Activated CD8-positive, alpha-beta memory T cell treated with anti-CD3 and anti-CD28 coated beads, Interleukin-2, amount 50 U/mL, for 48 hours (primary cell): ENCODE data around the gene TAF1.
"Not testable (repeated sequence)": the region's sequence is repeated elsewhere in the genome, so short reads cannot be mapped to it uniquely, and the experiment has no call there.

ENCODE experiments used
- DNase-seq: peaks from one replicate; pipeline ENCODE4 v3.0.0-alpha.2; 2020

TAF1 gene

GRCh38 chrX:71432733-71433132 is 66.6 kb downstream of the TAF1 start:
- DNase-seq: no peak

DNA sequence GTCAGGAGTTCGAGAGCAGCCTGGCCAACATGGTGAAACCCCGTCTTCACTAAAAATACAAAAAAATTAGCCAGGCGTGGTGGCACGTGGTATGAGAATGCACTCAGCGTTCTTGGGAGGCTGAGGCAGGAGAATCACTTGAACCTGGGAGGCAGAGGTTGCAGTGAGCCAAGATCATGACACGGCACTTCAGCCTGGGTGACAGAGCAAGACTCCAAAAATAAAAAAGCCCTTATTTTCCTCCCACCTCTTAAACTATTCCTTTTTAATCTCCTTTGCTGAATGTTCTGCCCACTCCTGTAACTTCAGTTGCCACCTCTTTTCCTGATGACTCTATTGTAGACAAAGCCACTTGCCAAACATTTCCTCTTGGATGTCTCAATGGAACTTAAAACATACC is 72.6 kb downstream of the TAF1 start:
- no peak for DNase-seq

- no peak for DNase-seq
Observed at GRCh38 chrX:71439420-71439819, 73.3 kb downstream of the TAF1 start.

- DNase-seq: no peak
Observed at GRCh38 chrX:71439896-71440295, 73.7 kb downstream of the TAF1 start.

GRCh38 chrX:71440401-71440800 is 74.2 kb downstream of the TAF1 start:
- DNase-seq: no peak

- DNase-seq: not testable (repeated sequence)
Observed at GRCh38 chrX:71441809-71442208, 75.7 kb downstream of the TAF1 start.

GRCh38 chrX:71450433-71451106 is 84.4 kb downstream of the TAF1 start:
- no peak for DNase-seq

GRCh38 chrX:71451518-71451917 is 85.4 kb downstream of the TAF1 start:
- not testable (repeated sequence) for DNase-seq

DNA sequence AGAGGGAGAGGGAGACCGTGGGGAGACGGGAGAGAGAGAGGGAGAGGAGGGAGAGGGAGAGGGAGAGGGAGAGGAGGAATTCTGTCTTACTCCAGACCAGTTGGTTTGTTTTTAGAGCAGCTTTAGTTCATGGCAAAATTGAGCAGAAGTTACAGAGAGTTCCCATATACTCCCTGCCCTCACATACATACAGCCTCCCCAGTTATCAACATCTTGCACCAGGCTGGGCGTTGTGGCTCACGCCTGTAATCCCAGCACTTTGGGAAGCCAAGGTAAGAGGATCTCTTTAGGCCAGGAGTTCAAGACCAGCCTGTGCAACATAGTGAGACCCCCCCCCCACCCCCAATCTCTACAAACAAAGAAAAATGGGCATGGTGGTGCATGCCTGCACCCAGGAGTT is 86.9 kb downstream of the TAF1 start:
- no peak for DNase-seq

- no peak for DNase-seq
Observed at GRCh38 chrX:71454222-71454621, 88.1 kb downstream of the TAF1 start.

DNA sequence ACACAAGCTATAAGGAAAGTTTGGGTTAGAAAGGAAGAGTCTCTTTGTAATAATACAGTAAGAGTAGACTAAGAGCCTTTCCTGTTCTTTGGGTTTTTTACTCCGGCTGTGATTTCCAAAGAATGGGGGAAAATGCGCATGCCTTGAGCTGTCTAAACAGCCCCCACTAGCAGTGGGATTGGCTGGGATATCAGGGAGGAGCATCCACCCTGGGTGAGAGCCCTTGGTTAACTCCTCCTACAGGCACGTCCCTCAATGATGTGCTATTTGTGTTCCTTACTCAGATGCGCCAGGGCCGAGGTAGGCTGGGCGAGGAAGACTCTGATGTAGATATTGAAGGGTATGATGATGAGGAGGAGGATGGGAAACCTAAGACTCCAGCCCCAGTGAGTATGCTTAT is 92.7 kb downstream of the TAF1 start:
- DNase-seq: no peak

- DNase-seq: no peak
Observed at GRCh38 chrX:71464968-71465367, 98.8 kb downstream of the TAF1 start.

DNA sequence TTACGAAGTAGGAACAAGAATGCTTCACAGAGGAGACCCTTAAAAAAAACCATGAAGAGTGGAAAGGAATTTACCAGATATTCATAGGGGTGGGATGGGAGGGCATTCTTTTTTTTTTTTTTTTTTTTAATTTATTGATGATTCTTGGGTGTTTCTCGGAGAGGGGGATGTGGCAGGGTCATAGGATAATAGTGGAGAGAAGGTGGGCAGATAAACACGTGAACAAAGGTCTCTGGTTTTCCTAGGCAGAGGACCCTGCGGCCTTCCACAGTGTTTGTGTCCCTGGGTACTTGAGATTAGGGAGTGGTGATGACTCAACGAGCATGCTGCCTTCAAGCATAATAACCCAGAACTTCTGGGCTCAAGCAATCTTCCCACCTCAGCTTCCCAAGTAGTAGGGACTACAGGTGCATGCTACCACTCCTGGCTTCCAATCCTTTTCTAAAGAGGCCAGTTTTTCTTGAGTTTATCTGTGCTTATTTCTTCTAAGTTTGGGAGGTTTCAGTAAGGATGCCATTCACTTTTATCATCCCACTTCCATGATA is 100.9 kb downstream of the TAF1 start:
- no peak for DNase-seq

DNA sequence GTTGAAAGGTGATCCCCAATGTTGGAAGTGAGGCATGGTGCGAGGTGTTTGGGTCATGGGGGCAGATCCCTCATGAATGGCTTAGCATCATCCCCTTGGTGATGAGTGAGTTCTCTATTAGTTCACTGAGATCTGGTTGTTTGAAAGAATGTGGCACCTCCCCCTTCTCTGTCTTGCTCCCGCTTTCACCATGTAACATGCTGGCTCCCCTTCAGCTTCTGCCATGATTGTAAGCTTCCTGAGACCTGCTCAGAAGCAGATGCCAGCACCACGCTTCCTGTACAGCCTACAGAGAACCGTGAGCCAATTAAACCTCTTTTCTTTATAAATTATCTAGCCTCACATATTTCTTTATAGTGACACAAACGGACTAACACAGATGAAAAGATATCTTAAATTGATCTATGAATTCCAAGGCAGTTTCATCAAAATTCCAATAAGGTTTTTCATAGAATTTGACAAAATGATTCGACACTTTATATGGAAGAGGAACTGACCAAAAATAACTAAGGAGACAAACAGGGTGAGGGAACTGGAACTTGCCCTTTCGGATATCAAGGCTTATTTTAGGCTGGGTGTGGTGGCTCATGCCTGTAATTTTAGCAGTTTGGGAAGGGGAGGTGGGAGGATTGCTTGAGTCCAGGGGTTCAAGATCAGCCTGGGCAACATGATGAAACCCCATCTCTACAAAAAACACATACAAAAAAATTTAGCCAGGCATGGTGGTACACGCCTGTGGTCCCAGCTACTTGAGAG is 109.8 kb downstream of the TAF1 start:
- DNase-seq: no peak

DNA sequence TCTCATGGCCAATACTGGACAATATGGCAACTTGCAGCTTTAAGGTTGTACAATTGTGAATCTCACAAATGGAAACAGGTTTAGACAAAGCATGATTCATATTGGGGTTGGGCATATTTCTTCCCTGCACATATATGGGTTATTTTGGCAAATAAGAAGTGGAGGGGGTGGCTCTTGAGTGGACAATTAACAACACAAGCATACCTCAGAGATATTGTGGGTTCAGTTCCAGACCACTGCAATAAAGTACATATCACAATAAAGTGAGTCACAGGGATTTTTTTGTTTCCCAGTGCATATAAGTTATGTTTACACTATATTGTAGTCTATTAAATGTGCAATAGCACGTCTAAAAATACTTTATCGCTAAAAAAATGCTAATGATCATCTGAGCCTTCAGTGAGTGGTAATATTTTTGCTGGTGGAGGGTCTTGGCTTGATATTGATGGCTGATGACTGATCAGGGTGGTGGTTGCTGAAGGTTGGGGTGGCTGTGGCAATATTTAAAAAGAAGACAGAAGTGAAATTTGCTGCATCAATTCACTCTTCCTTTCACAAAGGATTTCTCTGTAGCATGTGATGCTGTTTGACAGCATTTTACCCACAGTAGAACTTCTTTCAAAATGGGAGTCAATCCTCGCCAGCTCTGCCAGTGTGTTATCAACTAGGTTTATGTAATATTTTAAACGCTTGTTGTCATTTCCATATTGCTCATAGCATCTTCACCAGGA is 116.2 kb downstream of the TAF1 start:
- DNase-seq: no peak

- no peak for DNase-seq
Observed at GRCh38 chrX:71487814-71488213, 121.7 kb downstream of the TAF1 start.

GRCh38 chrX:71489540-71489939 is 123.4 kb downstream of the TAF1 start:
- DNase-seq: no peak

GRCh38 chrX:71492231-71493065 is 126.3 kb downstream of the TAF1 start:
- DNase-seq: peak; percentile 75

- no peak for DNase-seq
Observed at GRCh38 chrX:71493111-71493613, 127.0 kb downstream of the TAF1 start.

DNA sequence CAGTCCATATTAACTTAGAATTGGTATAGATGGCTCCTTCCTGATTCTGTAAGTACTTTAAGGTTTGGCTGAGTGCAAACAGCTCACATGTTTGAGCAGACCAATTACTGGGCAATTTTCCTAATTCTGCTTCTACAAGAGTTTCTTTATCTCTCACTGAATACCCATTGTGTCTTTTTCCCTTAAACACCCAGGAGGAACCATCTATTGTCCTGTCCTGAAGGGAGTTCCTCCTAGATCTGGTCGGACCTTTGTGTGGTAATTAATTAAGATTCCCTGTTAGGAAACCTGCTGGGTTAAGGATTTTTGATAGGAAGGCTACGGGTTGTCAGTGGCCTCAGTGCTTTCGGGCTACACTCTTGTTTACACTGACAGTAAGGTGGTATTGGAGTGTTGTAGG is 129.8 kb downstream of the TAF1 start:
- DNase-seq: not testable (repeated sequence)

- no peak for DNase-seq
Observed at GRCh38 chrX:71496476-71496875, 130.3 kb downstream of the TAF1 start.

GRCh38 chrX:71502080-71502479 is 135.9 kb downstream of the TAF1 start:
- not testable (repeated sequence) for DNase-seq
